Measurements from ENCODE around the gene WDR27.

WDR27 gene

DNA sequence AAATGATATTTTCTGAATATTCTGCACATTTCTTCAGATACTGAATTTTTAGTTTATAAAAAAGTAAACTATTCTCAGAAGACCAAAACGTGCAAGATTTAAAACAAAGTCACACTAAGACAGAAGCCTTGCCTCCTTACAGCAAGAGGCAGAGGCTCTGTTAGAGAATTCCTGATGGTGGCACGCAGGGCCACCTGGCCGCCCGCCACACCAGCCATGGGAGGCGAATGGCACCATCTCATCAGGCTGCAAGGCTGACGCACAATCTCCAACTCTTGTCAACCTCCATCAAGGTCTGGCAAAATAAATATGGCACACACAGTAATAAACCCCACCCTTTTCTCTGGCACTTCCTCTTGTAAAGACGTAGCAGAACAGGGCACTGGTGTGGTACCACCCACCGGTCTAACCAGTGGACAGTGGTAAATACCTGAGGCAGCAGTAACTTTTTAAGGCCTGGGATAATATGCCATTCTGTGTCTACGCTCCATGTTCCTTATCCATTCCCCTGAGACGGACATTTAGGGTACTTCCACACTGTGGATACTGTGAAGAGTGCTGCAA, 111.4 kb downstream of the WDR27 start:
- no peak for DNase-seq

DNA sequence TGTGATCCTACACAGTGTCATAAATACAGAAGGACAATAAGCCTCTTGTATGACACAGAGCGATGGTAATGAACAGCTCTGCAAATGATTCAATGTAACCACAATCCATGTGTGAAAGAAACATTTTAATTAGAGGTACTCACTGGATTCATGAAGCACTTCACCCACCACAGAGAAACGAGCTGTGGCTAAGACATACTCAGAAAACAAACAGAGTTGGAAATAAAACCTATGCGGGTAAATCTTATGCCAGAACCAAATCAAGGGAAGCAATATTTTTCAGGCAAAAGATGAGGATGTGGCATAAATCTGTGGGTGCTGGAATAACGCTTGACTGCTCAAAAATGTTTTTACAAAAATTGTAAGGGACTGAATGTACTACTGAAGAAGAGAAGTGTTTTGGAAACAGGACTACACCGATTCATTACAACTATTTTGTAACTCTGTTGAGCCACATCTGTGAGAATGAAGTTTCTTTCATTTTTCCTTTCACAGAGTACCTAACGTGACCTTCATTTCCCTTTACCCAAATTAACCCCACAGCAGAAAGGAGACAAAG, 112.1 kb downstream of the WDR27 start:
- no peak for DNase-seq

DNA sequence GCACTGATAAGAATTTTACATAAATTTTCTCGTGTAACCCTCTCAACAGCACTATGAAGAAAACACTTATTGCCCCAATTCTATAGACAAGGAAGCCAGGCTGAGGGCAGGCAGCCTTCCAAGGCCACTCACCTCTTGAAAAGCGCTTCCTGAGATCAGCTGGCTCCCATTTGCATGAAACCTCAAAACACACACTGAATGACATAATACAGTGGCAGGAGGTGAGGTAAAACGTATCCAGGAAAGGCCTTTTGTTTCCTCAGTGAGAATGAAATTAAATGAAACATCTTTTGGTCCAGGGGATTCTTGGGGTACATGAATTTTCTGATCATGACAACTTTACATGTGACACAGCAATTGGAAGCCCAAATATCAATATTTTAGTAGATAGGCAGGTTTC, 112.5 kb downstream of the WDR27 start:
- DNase-seq = peak; percentile 19

DNA sequence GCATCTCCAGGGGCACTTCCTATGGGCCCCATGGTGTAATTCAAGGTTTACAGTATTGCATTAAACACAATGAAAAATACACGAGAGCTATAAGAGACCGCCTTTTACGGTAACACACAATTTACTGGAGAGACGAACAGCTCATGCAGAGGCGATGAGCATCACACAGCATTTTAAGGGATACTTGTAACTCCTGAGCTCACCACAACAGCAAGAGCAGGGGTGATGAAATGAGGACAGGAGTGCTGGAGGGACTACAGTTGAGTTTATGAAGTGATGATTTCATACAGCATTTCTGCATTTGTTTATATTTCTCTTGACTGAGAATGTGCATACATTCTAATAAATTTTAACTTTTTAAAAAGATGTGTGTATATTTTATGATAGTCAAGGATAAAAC, 113.9 kb downstream of the WDR27 start:
- no peak for DNase-seq

DNA sequence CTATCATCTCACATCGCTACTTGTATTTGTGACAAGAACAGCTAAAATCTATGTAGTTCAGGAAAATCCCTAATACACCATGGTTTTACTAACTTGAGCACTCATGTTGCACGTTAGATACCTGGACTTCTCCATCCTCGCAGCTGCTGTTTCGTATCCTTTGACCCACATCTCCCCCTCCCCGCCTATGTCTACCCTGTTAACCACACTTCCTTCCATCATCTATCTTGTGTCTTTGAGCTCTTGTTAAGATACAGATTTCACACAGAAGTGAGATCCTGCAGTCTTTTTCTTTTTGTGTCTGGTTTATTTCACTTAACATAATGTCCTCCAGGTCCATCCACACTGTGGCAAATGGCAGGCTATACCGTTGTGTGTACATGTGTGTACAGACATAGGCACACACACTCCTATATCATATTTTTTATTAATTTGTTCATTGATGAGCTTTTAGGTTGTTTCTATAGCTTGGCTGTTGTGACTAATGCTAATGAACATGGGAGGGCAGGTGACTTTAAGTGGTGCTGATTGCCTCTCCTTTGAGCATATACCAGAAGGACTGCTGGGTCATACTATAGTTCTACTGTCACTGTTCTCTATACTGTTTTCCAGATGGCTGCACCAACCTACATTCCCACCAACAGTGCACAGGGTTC, 117.8 kb downstream of the WDR27 start:
- no peak for DNase-seq

DNA sequence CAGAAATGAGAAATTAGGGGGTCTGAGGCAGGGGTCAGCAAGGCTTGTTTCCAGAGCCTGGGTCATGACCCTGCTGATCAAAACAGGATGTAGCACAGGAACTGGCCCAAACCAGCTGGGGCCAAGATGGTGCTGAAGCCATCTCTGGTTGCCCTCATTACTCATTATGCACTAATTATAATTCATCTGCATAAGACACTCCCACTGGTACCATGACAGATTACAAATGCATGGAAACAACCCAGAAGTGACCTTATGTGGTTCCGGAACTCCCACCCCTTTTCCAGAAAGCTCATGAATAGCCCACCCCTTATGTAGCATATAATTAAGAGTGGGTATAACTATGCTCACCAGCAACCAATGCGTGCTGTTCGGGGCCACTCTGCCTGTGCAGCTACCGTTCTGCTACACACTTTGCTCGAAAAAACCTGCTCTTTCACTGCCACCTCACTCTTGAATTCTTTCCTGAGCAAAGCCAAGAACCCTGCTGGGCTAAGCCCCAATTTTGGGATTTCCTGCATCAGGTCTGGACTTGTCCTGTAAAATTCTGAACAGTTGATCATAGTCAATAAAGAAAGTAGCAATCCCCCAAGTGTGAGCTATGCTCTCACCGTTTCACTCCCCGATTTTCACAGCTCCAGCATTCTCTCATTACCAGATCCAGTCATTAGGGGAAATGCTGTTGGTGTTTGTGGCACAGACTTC, 122.3 kb downstream of the WDR27 start:
- DNase-seq = no peak

DNA sequence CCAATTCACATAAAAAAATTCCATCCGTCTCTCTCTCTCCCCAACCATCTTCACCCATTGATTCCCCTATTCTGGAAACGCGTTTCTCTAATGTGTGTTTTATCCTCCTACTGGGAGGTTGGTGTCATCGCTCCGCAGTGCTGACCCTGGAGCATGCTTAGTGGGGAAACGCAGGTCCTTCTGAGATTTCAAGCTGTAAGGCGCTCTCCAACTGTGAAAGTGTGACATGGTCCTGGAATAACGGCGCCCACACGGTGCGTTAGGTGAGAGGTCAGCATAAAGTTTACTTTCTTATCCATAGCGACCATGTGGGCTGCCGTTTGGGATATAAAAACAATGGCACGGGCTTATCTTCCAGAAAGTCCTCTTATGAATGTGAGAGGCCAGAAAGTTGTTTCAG, 123.9 kb downstream of the WDR27 start:
- no peak for DNase-seq

DNA sequence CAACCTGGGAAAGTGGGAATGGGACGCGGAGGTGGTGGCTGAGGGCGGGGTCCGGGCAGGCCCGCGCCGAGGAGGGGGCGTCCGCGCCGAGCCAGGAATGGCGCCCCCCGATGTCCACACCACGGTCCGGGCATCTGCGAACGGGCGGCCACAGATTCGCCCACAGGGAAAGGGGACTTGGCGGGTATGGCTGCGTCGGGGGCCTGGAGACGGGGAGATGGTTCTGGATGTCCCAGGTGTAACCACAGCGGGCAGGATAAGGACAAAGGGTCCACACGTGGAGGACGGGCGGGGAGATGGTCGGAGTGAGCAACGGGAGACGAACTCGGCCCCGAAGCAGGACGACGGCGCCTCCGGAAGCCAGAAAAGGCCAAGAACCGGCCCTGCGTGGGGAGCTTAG, 124.6 kb downstream of the WDR27 start:
- DNase-seq = no peak

DNA sequence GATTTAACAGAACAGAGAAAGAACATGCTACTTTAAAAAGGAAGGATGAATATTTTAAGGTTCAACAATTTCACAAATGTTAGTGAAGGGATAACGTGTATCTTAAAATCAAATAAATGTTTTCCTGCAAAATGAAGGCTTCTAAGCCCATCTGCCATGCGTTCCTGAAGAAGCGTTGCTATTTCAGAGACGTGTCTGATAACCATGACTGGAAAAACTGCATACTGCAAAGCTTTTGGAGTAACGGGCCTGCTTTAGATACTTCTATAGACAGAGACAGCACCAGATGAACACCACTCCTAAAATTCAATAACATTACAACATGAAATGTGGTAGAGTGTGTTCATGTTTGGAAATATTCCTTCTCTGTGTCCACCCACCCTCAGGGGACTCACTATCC, 126.0 kb downstream of the WDR27 start:
- DNase-seq = no peak

DNA sequence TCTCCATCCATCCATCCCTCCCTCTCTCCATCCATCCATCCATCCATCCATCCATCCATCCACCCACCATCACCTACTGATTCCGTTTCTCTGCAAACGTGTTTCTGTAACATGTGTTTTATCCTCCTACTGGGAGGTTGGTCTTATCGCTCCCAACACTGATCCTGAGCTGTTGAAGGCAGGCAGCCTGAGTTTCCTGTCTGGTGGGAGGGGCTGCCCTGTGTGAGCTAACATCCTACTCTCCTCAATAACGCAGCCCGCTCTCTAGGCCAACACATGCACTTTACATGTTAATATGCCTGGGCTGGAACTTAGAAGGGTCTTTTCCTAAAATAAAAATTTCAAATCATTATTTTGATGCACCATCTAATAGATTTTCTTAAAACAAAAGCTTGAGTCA, 126.5 kb downstream of the WDR27 start:
- DNase-seq = no peak

DNA sequence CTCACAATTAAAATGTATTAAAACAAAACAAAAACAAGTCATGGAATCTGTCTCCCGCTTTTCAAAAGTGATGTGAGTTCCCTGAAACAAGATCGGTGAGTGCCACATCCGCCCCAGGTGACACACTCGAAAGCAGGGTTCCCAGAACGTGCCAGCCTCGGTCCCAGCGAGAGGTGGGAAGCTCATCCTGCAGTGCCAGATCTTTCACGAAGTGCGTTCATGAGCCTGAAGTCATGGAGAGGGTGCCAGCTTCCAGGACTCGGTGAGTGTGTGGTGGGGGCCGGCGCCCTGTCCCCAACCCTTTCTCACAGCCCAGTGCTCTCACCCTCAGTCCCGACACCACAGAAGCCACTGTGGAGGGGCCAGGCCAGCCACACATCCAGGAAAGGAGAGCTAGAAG, 127.4 kb downstream of the WDR27 start:
- no peak for DNase-seq

DNA sequence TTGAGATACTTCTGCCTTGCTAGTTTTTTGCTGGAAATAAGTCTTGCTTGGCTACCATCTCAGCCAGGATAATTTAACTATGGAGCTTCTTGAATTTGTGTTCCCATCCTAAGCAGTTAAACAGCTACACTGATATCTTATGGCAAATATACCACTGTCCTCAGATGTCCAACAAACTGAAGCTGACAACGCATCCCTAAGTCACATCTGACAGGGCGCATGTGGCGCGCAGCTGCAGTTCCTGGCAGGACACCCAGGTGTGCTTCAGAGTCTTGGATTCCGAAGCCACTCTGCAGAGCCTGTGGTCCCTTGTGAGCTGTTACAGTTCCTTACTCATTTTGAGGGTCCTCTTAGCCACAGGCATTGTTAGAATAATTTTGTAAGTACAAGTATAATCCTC, 127.9 kb downstream of the WDR27 start:
- DNase-seq = no peak

DNA sequence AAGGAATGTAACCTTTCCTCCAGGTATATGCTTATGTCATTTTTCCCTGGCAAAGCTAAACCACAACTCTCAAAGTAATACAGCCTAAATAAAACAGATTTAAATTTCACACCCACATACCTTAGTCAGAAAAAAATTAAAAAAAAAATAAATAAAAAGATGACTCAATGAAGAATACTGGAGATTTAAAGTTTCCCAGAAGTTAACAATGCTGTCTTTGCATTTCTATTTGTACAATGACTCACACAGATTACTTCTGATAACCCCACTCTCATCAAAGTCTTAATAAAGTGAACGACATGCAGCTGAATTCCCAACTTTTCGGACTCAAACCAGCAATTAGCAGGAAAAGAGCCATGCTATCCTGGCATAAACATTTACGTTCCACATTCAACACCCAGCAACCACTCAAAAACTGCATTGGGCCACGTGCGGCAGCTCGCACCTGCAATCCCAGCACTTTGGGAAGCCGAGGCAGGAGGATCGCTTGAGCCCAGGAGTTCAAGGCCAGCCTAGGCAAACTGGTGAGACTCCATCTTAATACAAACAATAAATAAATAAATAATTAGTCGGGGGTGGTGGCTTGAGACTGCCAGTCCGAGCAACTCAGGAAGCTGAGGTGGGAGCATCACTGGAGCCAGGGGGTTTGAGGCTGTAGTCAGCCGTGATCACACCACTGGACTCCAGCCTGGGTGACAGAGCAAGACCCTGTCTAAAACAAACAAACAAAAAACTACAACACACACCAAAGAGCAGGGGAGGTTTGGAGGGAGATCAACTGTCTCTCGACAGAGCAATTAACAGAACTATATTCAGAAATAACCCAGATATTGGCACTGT, 130.5 kb downstream of the WDR27 start:
- DNase-seq = no peak

DNA sequence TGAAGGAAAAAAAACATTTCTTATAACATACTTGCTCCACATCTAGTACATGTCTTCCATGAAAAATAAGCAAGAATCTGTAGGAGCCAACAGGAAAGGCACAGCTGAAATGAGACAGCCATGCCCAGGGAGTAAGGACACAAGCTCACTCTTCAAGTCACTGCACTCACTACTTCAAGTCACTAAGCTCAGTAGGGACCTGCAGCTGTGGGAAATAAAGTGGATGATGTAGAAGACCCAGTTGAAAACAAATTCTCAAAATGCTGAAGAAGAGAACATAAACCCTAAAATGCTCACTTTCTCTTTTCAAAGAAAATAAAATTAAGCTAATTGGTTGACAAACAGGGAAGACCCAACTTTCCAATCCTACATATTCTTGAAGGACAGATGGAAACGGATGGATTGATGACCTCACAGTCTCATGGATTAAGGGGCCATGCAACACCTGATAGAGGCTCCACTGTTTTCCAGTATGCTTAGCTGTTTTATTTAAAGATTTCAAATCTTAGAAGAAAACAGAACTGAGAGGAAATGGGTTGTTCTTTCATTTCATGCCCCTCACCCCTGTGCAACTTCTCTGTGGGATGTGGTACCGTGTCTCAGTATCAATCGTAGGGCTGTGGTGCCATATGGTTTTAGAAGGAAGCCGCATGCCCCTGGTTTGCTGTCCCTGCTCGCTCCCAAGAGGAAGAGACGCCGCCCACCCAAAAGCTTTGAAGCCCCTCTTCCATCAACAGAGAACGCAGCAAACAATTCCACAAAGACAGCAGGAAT, 133.3 kb downstream of the WDR27 start:
- no peak for DNase-seq

DNA sequence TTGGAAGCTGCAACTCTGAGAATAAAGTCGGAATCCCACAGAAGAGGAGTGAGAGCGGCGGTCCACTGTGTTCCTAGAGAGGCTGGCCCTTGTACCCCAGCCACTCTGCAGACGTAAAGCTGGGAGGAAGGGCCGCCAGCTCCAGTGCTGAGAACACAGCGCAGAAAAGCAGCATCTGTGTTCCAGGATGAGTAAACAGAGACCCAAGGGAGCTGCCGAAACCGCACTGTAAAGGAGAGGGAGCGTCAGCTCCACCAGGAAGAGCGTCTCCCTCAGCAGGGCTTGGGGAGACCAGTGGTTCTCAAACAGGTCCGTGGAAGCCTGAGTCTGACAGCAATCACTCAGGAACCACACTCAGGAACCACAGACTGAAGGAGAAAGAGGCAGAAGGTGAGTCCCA, 134.0 kb downstream of the WDR27 start:
- no peak for DNase-seq

DNA sequence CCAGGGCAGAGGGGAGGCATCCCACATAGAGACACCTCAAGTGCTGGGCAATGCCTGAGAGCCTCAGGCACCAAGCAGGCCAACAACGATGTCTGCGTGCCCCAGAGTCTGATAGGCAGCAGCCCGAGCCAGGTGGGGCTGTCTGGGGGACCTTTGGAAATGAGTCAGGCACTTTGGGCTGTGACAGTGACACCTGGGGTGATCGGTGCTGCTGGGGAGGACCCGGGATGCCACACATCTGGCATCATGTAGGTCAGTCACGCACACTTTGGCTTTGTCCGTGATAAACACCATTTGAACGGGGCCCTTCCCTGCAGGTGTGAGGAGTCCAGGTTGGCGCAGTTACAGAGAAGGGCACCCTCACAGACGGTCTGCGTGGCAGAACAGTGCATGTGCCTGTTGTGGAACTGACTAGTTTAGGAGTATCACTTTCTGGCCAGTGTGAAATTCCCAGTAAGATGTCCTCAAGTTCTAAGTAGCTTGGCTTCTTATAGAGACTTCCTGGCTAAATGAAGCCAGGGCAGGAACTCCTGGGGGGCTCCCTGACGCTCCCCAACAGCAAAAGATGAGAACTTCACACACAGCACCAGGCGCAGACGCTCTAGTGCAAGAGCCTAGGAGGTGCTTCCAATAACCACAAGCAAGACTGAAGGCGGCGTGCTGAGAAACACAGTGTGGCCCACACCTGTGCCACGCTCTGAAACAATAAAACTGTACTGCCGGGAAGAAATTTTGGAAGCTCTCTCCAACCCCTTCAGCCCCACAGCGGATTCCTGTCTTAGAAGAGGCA, 134.7 kb downstream of the WDR27 start:
- DNase-seq = no peak

DNA sequence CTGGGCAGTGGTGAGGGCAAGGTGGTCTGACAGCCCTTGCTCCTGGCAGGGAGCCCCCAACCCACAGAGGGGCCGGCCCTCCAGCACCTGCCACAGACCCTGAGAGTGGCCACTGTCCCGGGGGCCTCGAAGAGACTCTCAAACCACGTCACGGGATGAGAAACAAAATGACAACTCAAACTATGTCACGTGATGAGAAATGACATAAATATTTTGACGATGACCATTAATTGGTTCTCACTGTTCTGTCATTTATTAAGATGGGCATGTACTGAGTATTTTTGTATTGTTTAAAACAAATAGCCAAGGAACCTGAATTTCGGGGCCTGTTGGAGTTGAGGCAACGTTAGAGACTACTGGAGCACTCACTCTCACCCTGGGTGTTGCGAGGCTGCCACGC, 135.5 kb downstream of the WDR27 start:
- no peak for DNase-seq

DNA sequence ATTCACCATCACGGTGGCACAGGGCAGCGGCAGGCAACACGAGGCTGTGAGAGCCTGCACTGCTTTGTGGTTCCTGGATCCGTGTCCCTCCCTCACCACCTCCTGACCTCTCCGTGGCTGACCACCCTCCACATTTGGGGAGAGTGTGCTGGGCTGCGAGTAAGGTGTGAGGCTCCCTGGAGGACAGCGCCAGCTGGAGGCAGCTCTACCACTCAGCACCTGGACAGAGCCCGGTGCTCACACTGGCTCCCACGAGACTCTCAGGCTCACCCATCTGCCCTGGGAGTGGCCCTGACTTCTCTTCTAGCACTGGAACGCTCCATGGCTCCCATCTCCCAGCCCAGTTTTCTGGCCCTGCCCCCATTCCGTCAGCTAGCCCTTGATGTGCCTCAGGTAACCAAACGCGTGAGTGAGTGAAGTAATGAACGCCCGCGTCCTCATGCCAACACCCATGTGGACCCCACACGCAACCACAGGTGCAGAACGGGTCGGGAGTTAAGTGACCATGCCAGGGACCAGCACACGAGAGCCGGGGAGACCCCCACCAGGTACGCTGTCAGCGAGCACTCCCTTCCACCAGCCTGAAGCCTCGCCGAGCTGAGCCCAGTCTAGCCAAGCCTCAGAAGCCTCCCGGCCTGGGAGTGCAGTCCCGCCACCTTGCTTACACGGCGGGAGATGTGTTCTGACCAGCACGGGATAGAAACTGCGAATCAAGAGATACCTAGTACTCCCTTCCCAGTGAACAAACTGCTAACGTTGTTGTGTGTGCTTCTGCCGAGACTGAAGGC, 137.2 kb downstream of the WDR27 start:
- no peak for DNase-seq

DNA sequence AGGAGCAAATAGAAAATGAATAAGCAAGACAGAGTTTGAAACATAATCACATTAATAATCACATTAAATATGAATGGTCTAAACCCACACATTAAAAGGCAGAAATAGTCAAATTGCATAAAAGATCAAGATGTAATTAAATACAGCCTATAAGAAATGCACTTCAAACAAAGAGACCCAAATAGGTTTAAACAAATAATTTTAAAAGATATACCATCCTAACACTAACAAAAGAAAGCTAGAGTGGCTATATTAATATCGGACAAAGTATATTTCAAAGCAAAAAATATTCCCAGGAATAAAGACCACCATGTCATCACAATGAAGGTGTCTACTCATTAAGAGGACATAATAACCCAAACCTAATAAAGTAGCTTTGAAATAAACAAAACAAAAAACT, 140.2 kb downstream of the WDR27 start:
- no peak for DNase-seq

DNA sequence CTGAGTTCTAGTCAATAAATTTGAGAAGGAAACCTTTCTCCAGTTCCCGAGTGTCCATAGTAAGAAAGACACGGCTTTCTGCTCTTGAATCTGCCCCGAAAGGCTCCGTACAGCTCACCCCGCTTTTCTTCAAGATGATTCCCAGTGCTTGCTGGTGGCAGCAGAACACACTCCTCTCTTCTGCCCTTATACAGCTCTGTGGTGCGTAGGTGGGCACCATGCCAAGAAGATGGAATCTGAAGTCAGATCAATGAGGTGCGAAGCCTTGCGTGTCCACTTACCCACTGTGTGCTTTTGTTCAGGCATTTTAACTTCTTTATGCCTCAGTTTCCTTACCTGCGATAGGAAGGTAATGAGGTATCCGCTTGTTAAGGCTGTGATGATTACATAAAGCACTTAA, 142.2 kb downstream of the WDR27 start:
- DNase-seq = no peak
